Activated CD8-positive, alpha-beta memory T cell treated with anti-CD3 and anti-CD28 coated beads, Interleukin-2, amount 50 U/mL, for 1 hour (primary cell): Measurements from ENCODE around the gene SFT2D2.

ENCODE experiments used
- DNase-seq: peaks from one replicate; pipeline ENCODE4 v3.0.0-alpha.2; 2020; ENCODE audit errors: extremely low read depth

The SFT2D2 gene

GRCh38 chr1:168223261-168223660, 2.5 kb upstream of the SFT2D2 start:
- no peak for DNase-seq

- no peak for DNase-seq
Measured at GRCh38 chr1:168223681-168224540, 1.9 kb upstream of the SFT2D2 start.

GRCh38 chr1:168224991-168225390, 813 bp upstream of the SFT2D2 start:
- DNase-seq = no peak

- DNase-seq = no peak
Measured at GRCh38 chr1:168227620-168228019, 1.8 kb downstream of the SFT2D2 start.

- no peak for DNase-seq
Measured at GRCh38 chr1:168229893-168230292, 4.1 kb downstream of the SFT2D2 start.

- DNase-seq = no peak
Measured at GRCh38 chr1:168230709-168231108, 4.9 kb downstream of the SFT2D2 start.

- DNase-seq = no peak
Measured at GRCh38 chr1:168234846-168235547, 9.2 kb downstream of the SFT2D2 start.

- DNase-seq = no peak
Measured at GRCh38 chr1:168235548-168235885, 9.7 kb downstream of the SFT2D2 start.

- DNase-seq = no peak
Measured at GRCh38 chr1:168235937-168236336, 10.1 kb downstream of the SFT2D2 start.

GRCh38 chr1:168236836-168237611, 11.2 kb downstream of the SFT2D2 start:
- no peak for DNase-seq

- DNase-seq = no peak
Measured at GRCh38 chr1:168243198-168243597, 17.4 kb downstream of the SFT2D2 start.

- DNase-seq = no peak
Measured at GRCh38 chr1:168243636-168244212, 17.9 kb downstream of the SFT2D2 start.

- DNase-seq = no peak
Measured at GRCh38 chr1:168245042-168245441, 19.2 kb downstream of the SFT2D2 start.

GRCh38 chr1:168246506-168246905, 20.7 kb downstream of the SFT2D2 start:
- DNase-seq = no peak

GRCh38 chr1:168252204-168252733, 26.5 kb downstream of the SFT2D2 start:
- DNase-seq = no peak

GRCh38 chr1:168256164-168256563, 30.4 kb downstream of the SFT2D2 start:
- DNase-seq = no peak

- DNase-seq = no peak
Measured at GRCh38 chr1:168257397-168257796, 31.6 kb downstream of the SFT2D2 start.

GRCh38 chr1:168259567-168259966, 33.8 kb downstream of the SFT2D2 start:
- DNase-seq = no peak

GRCh38 chr1:168260393-168260792, 34.6 kb downstream of the SFT2D2 start:
- DNase-seq = no peak

- no peak for DNase-seq
Measured at GRCh38 chr1:168261390-168261789, 35.6 kb downstream of the SFT2D2 start.

GRCh38 chr1:168263130-168263529, 37.3 kb downstream of the SFT2D2 start:
- no peak for DNase-seq

GRCh38 chr1:168264296-168264695, 38.5 kb downstream of the SFT2D2 start:
- DNase-seq = no peak
